Measurements from ENCODE around the gene SMPD4. TPM values are rescaled to one million over a fixed set of nuclear protein-coding genes. Genes with fewer than 3 reads are reported as not detected.
"Not testable (repeated sequence)": the region's sequence is repeated elsewhere in the genome, so short reads cannot be mapped to it uniquely, and the experiment has no call there.

The SMPD4 gene
- total RNA-seq, 1 donor from 2014 or later, result 66.3 TPM

DNA sequence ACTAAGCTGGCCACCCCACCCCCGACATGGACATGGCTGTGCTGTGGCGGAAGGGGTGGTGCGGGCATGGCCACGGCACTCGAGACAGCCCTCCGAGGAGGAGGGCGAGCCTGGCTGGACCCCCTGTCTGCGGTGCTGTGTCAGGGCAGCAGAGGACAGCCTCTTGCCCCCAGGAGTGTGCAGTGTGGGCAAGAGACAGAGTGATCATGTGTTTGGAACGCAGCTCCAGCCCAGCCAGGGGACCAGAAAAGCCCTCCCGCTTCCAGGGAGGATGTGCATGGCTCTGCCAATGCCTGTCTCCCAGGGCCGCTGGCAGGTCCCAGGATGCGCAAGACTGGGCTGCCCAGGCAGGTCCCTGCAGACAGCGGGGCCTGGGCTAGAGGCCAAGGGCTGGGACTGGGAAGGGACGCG is 42.6 kb downstream of the SMPD4 start:
- FAIRE-seq; DNase-seq (ENCODE audit: low read depth); H3K27me3 Mint-ChIP-seq (ENCODE audit: low read depth, unreplicated experiment): not testable (repeated sequence)

GRCh38 chr2:130138326-130138725 is 43.1 kb downstream of the SMPD4 start:
- H3K36me3 Mint-ChIP-seq (ENCODE audit: low read depth, unreplicated experiment); H3K27me3 ChIP-seq (ENCODE audit: insufficient read depth, low read length); H3K9me3 ChIP-seq (ENCODE audit: insufficient read depth, low read depth, low read length); H3K4me3 ChIP-seq (ENCODE audit: insufficient read depth, low read depth, low read length); H3K9ac ChIP-seq (ENCODE audit: low read length); H3K79me2 ChIP-seq (ENCODE audit: insufficient read depth, low read length); H2AFZ ChIP-seq (ENCODE audit: low read depth, low read length); H3K27ac Mint-ChIP-seq (ENCODE audit: unreplicated experiment); H3K4me1 ChIP-seq (ENCODE audit: insufficient read depth, low read length); H4K20me1 ChIP-seq (ENCODE audit: insufficient read depth, low read length); H3K9me3 Mint-ChIP-seq (ENCODE audit: unreplicated experiment); H3K27ac ChIP-seq (ENCODE audit: low read depth, low read length); H3K36me3 ChIP-seq (ENCODE audit: insufficient read depth, low read length); H3K4me2 ChIP-seq (ENCODE audit: low read length); H3K4me1 Mint-ChIP-seq (ENCODE audit: low read depth, unreplicated experiment); FAIRE-seq; H3K27me3 Mint-ChIP-seq (ENCODE audit: low read depth, unreplicated experiment); DNase-seq (ENCODE audit: low read depth); H3K4me3 Mint-ChIP-seq (ENCODE audit: unreplicated experiment): not testable (repeated sequence)

More for the DNA sequence above, 42.6 kb downstream of the SMPD4 start:
- H4K20me1 ChIP-seq (ENCODE audit: insufficient read depth, low read length); H3K36me3 Mint-ChIP-seq (ENCODE audit: low read depth, unreplicated experiment); H3K4me1 Mint-ChIP-seq (ENCODE audit: low read depth, unreplicated experiment); H3K9me3 Mint-ChIP-seq (ENCODE audit: unreplicated experiment); H3K4me1 ChIP-seq (ENCODE audit: insufficient read depth, low read length); H3K4me3 Mint-ChIP-seq (ENCODE audit: unreplicated experiment); H2AFZ ChIP-seq (ENCODE audit: low read depth, low read length); H3K27ac ChIP-seq (ENCODE audit: low read depth, low read length); H3K79me2 ChIP-seq (ENCODE audit: insufficient read depth, low read length); H3K27ac Mint-ChIP-seq (ENCODE audit: unreplicated experiment); H3K4me2 ChIP-seq (ENCODE audit: low read length); H3K4me3 ChIP-seq (ENCODE audit: insufficient read depth, low read depth, low read length); H3K27me3 ChIP-seq (ENCODE audit: insufficient read depth, low read length); H3K9me3 ChIP-seq (ENCODE audit: insufficient read depth, low read depth, low read length); H3K9ac ChIP-seq (ENCODE audit: low read length); H3K36me3 ChIP-seq (ENCODE audit: insufficient read depth, low read length): not testable (repeated sequence)

GRCh38 chr2:130137118-130137517 is 44.3 kb downstream of the SMPD4 start:
- not testable (repeated sequence) for H3K4me1 Mint-ChIP-seq (ENCODE audit: low read depth, unreplicated experiment); H3K4me3 Mint-ChIP-seq (ENCODE audit: unreplicated experiment); H3K4me3 ChIP-seq (ENCODE audit: insufficient read depth, low read depth, low read length); H3K9me3 ChIP-seq (ENCODE audit: insufficient read depth, low read depth, low read length); H3K9me3 Mint-ChIP-seq (ENCODE audit: unreplicated experiment); H3K9ac ChIP-seq (ENCODE audit: low read length); H3K36me3 ChIP-seq (ENCODE audit: insufficient read depth, low read length); H3K4me1 ChIP-seq (ENCODE audit: insufficient read depth, low read length); H3K79me2 ChIP-seq (ENCODE audit: insufficient read depth, low read length); H3K27me3 ChIP-seq (ENCODE audit: insufficient read depth, low read length); H3K36me3 Mint-ChIP-seq (ENCODE audit: low read depth, unreplicated experiment); H3K27me3 Mint-ChIP-seq (ENCODE audit: low read depth, unreplicated experiment); H3K4me2 ChIP-seq (ENCODE audit: low read length); H3K27ac ChIP-seq (ENCODE audit: low read depth, low read length); H2AFZ ChIP-seq (ENCODE audit: low read depth, low read length); FAIRE-seq; H4K20me1 ChIP-seq (ENCODE audit: insufficient read depth, low read length); DNase-seq (ENCODE audit: low read depth); H3K27ac Mint-ChIP-seq (ENCODE audit: unreplicated experiment)

DNA sequence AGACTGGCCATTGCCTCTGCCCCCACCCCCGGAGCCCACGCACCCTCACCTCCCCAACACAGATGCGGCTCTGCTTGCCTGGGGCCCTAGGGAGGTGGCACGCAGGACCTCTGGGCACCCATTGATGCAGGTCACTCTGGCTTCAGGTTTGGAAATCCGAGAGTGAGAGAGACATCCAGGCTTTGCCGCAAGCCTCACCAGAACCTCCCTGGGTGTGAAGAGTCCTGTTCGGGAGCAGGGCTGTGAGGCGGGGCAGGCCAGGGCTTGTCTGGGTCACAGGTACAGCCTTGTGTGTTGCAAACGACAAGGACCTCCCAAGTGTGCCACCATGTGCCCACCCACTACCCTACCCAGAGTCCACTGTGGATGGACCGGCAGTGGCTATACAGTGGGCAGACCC is 44.9 kb downstream of the SMPD4 start:
- H4K20me1 ChIP-seq (ENCODE audit: insufficient read depth, low read length); H3K9ac ChIP-seq (ENCODE audit: low read length); H2AFZ ChIP-seq (ENCODE audit: low read depth, low read length); H3K27me3 ChIP-seq (ENCODE audit: insufficient read depth, low read length); FAIRE-seq; H3K27ac Mint-ChIP-seq (ENCODE audit: unreplicated experiment); H3K4me3 Mint-ChIP-seq (ENCODE audit: unreplicated experiment); H3K27ac ChIP-seq (ENCODE audit: low read depth, low read length); H3K4me1 ChIP-seq (ENCODE audit: insufficient read depth, low read length); H3K4me3 ChIP-seq (ENCODE audit: insufficient read depth, low read depth, low read length); H3K36me3 ChIP-seq (ENCODE audit: insufficient read depth, low read length); H3K27me3 Mint-ChIP-seq (ENCODE audit: low read depth, unreplicated experiment); H3K79me2 ChIP-seq (ENCODE audit: insufficient read depth, low read length); H3K4me2 ChIP-seq (ENCODE audit: low read length); H3K4me1 Mint-ChIP-seq (ENCODE audit: low read depth, unreplicated experiment); H3K36me3 Mint-ChIP-seq (ENCODE audit: low read depth, unreplicated experiment); H3K9me3 ChIP-seq (ENCODE audit: insufficient read depth, low read depth, low read length); DNase-seq (ENCODE audit: low read depth); H3K9me3 Mint-ChIP-seq (ENCODE audit: unreplicated experiment): not testable (repeated sequence)
